Measurements from ENCODE around the gene CD6. TPM values are rescaled to one million over a fixed set of nuclear protein-coding genes. Genes with fewer than 3 reads are reported as not detected.

CD6 gene
- total RNA-seq, 1 donor = 1.3 TPM

DNA sequence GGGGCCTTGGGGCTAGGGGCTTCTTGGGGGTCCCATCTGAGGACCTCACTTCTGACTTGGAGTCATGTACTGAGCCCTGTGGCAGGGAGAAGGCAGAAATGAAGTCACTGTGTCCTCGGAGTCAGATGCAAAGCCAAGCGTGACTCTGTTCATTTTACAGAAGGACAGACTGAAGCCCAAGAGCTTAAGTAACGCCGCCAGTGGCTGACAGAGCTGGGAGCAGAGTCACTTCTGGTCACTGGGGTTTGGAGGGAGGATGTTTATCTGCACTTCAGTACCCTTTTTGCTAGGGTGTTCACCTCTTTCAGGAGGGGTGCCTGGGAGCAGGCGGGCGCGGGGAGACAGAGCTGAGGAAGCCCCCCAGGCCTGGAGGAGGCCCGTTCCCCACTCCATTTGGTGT is 10.7 kb downstream of the CD6 start:
- no peak for DNase-seq (ENCODE audit: low read depth in 2 of 3, low spot score in 2 of 3)

DNA sequence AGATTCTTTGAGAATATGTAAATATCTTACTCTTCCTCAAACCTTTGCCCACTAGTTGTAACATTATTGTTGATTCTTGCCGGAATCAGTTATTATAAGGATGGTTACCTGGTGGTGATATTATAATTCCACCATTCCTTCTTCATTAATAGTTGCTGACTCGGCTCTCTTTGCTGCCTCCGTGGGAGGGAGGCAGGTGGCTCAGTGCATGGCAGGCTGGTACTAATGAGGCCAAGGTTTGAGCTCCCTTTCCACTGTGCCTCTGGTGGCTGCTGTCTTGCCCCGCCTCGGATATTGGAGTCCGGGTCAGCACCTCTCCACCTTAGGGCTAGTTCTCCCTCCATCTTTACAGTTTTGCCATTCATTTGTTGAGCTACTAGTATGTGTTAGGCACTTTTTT is 12.7 kb downstream of the CD6 start:
- no peak for DNase-seq (ENCODE audit: low read depth in 2 of 3, low spot score in 2 of 3)

DNA sequence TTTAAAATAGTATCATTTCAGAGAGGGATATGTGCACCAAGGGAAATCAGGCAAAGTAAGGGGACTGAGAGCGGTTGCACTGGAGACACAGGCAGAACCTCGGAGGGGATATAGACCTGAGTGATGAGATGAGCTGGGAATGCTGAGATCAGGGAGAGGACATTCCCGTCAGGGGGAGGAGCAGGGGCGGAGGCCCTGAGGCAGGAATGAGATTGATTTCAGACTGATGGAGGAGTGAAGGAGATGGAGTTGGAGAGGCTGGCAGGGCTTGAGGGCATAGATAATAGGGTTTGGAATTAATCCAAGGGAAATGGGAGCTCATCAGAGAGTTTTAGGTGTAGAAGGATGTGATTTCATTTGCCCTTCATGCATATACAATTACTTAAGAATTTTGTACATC is 13.2 kb downstream of the CD6 start:
- DNase-seq (ENCODE audit: low read depth in 2 of 3, low spot score in 2 of 3) = no peak

DNA sequence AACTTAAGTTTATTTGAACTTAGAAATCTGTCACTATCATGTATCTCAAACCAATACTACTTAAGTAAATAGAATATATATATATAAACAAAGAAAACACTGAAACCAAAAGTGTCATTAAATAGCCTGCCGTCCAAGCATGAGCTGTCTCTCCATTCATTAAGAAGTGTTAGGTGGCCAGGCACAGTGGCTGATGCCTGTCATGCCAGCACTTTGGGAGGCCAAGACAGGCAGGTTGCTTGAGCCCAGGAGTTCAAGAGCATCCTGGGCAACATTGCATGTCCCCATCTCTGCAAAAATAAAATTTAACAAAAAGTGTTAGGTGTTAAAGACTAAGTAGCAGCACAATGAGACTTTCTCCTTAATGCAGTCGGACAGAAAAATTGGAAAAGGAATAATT is 14.0 kb downstream of the CD6 start:
- DNase-seq (ENCODE audit: low read depth in 2 of 3, low spot score in 2 of 3) = no peak

GRCh38 chr11:60985991-60986915 is 14.8 kb downstream of the CD6 start:
- DNase-seq (ENCODE audit: low read depth in 2 of 3, low spot score in 2 of 3) = peak in 1 of 3 donors; percentile 83

DNA sequence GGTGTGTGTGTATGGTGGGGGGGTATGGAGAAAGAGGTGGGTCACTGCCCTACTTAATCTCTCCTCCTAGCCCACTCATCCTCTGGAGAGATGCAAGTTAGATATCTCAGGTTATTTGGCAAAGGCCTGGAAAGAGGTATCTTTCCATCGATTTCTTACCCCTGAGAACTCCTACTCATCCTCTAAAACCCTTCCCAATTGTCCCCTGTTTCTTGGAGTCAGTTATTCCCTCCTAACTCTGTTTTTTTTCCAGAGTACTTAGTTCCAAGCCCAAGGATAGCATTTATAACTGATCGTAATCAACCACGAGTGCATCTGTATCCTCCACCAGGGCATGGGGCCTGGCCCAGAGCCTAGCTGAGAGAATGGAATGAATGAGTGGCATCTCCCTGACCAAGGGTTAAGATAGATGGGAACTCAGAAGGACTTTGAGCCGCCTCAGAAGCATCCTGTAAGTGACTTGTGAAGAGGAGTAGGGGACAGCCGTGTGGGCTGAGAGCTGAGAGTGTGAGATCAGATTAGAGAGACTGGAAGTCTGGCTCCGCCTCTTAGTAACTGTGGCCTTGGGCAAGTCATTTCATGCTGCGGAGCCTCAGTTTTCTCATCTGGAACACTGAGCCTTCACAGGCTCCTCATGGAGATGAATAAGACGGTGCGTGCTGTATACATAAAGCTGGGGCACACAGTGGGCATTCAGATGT is 16.2 kb downstream of the CD6 start:
- DNase-seq (ENCODE audit: low read depth in 2 of 3, low spot score in 2 of 3) = no peak

GRCh38 chr11:60988658-60989057 is 17.2 kb downstream of the CD6 start:
- no peak for DNase-seq (ENCODE audit: low read depth in 2 of 3, low spot score in 2 of 3)

GRCh38 chr11:60989093-60989650 is 17.7 kb downstream of the CD6 start:
- no peak for DNase-seq (ENCODE audit: low read depth in 2 of 3, low spot score in 2 of 3)

DNA sequence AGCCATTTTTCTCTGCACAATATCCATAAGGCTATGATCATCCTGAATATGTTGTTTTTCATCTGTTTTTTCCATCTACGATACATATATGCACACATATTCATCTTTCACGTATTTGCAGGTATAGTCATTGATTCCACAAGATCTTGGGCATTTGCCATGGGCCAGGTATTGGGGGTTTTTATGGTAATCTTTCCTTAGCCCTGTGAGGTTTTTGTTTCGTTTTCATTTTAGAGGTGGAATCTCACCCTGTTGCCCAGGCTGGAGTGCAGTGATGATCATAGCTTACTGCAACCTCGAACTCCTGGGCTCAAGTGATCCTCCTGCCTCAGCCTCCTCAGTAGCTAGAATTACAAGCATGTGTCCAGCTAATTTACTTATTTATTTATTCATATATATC is 20.0 kb downstream of the CD6 start:
- no peak for DNase-seq (ENCODE audit: low read depth in 2 of 3, low spot score in 2 of 3)

DNA sequence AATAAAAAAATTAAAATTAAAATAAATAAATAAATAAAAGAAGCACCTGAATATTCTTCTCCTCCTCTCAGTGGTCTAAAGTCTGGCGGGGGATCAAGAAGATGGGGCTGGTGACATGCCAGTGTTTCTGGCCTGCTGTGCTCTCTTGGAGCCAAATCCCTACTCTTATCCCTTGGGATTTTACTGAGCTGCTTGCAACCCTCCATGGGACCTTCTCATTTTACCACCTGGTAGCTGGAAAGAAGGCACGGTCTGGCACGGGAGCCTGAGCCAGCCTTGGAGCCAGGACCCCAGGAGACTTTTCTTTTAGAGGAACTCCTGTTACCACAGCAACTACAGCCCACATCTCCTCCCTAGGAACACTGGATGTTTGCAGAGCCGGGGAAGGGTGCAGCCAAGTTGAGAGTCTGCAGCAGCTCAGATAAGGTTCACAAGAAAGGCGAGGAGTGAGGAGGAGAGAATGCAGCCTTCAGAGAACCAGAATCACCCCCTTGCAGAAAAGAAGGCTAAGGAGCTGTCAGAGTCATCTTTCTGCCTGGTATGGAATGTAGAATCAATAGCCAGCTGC is 21.4 kb downstream of the CD6 start:
- peak in 1 of 3 donors; percentile 51 for DNase-seq (ENCODE audit: low read depth in 2 of 3, low spot score in 2 of 3)

GRCh38 chr11:60993615-60994014 is 22.1 kb downstream of the CD6 start:
- no peak for DNase-seq (ENCODE audit: low read depth in 2 of 3, low spot score in 2 of 3)

- no peak for DNase-seq (ENCODE audit: low read depth in 2 of 3, low spot score in 2 of 3)
Observed at GRCh38 chr11:60994541-60995080, 23.1 kb downstream of the CD6 start.

DNA sequence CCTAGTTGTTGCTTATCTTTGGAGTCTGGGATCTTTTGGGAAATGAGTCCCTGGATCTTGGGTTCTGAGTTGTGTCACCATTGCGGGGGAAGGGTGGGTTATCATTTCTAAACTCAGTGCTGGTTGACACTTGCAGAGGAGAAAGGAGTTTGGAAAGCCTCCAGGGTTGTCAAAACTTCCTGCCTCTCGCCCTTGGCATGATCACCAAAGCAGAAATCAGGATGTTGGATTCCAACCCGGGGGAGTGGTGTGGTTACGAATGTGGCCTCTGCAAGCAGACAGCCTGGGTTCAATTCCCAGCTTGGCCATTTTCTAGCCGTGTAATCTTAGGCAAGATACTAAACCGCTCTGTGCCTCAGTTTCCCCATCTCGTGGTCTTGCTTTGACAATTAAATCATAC is 24.3 kb downstream of the CD6 start:
- no peak for DNase-seq (ENCODE audit: low read depth in 2 of 3, low spot score in 2 of 3)

DNA sequence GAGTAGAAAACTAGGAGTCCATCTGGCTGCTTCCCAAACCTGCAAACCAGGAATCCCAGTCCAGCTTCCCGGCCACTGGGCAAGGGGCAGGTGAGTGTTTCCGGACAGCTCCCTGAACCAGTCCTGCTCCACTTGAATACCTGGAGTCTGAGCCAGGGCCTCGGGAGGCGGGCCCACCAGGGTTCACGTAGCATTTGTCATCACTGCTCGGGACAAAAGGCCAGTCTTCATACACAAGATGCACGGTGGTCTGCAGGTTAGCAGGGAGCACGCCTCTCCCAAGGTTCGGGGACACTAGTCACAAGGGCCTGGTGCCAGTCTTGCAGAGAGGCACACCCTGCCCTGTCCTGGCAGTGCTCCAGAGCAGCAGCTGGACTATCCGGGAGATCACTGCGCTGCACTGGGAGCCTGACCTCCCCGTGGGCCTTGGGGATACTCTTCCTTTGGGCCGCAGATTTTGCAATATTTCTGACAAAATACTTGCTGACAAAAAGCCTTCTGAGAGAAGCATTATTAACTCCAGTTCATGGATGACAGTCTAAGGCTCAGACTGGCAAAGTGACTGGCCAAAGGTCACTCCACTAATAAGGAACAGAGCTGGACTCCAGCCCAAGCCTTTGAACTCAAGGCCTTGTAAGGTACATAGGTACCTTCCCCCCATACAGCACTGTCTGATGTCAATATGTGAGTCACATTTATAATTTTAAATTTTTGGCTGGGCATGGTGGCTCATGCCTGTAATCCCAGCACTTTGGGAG is 25.1 kb downstream of the CD6 start:
- DNase-seq (ENCODE audit: low read depth in 2 of 3, low spot score in 2 of 3) = no peak

GRCh38 chr11:61000426-61000825 is 28.9 kb downstream of the CD6 start:
- DNase-seq (ENCODE audit: low read depth in 2 of 3, low spot score in 2 of 3) = no peak

- no peak for DNase-seq (ENCODE audit: low read depth in 2 of 3, low spot score in 2 of 3)
Observed at GRCh38 chr11:61001931-61002330, 30.5 kb downstream of the CD6 start.

DNA sequence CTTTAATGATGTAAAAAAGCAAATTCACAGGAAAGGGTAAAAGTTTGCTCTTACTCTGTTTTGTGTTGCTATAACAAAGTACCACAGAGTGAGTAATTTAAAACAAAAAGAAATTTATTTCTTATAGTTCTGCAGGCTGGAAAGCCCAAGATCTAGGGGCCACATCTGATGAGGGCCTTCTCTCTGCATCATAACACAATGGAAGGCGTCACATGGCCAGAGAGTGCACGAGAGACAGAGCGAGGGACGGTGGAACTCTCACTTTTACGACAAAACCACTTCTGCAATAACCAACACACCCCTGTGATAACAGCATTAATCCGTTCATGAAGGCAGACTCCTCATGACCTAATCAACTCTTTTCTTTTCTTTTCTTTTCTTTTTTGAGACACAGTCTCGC is 31.1 kb downstream of the CD6 start:
- no peak for DNase-seq (ENCODE audit: low read depth in 2 of 3, low spot score in 2 of 3)

- peak in 1 of 3 donors; percentile 68 for DNase-seq (ENCODE audit: low read depth in 2 of 3, low spot score in 2 of 3)
Observed at GRCh38 chr11:61004180-61004611, 32.7 kb downstream of the CD6 start.

DNA sequence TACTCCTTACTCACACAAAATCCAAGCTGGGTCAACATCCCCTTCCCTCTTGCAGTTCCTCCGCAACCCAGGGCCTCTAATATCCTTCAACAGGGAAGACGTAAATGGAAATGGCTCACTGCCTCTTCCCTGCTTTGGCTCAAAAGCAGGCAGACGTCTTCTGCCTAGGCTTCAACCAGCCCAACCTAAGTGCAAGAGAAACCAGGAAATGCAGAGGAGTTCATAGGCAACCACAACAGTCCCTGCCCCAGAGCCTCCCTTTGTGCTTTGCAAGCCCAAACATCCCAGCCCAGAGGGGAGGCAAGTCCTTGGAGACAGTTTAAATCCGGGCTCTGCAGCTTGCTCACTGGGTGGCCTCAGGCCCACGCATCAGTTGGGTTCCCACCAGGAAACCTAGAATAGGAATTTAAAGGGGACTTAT is 33.3 kb downstream of the CD6 start:
- no peak for DNase-seq (ENCODE audit: low read depth in 2 of 3, low spot score in 2 of 3)

GRCh38 chr11:61007383-61007955 is 36.0 kb downstream of the CD6 start:
- no peak for DNase-seq (ENCODE audit: low read depth in 2 of 3, low spot score in 2 of 3)
